HUES48 (cell line): Measurements from ENCODE around the gene GRIK4.

Experiments
- H3K27ac ChIP-seq: one replicate; pipeline ENCODE4 v1.7.0; 2013; ENCODE audit warnings: low read depth, low read length, inconsistent platforms
- H3K27me3 ChIP-seq: 2 replicates; pipeline ENCODE4 v1.6.1; 2013; ENCODE audit warnings: mild to moderate bottlenecking, low read length; ENCODE audit not compliant: control insufficient read depth, insufficient read depth
- H3K36me3 ChIP-seq: 2 replicates; pipeline ENCODE4 v1.6.1; 2013; ENCODE audit warnings: low read length; ENCODE audit not compliant: control insufficient read depth, insufficient read depth
- H3K4me1 ChIP-seq: 2 replicates; pipeline ENCODE4 v1.6.1; 2013; ENCODE audit warnings: mild to moderate bottlenecking, low read length; ENCODE audit not compliant: control insufficient read depth, insufficient read depth
- H3K4me3 ChIP-seq: 2 replicates; pipeline ENCODE4 v1.5.1; 2013; ENCODE audit warnings: mild to moderate bottlenecking, low read depth, low read length
- H3K9ac ChIP-seq: 2 replicates; pipeline ENCODE4 v1.6.1; 2013; ENCODE audit warnings: mild to moderate bottlenecking, low read depth, low read length, moderate library complexity
- H3K9me3 ChIP-seq: 2 replicates; pipeline ENCODE4 v1.6.1; 2013; ENCODE audit warnings: low read length; ENCODE audit not compliant: control insufficient read depth, insufficient read depth

The GRIK4 gene

DNA sequence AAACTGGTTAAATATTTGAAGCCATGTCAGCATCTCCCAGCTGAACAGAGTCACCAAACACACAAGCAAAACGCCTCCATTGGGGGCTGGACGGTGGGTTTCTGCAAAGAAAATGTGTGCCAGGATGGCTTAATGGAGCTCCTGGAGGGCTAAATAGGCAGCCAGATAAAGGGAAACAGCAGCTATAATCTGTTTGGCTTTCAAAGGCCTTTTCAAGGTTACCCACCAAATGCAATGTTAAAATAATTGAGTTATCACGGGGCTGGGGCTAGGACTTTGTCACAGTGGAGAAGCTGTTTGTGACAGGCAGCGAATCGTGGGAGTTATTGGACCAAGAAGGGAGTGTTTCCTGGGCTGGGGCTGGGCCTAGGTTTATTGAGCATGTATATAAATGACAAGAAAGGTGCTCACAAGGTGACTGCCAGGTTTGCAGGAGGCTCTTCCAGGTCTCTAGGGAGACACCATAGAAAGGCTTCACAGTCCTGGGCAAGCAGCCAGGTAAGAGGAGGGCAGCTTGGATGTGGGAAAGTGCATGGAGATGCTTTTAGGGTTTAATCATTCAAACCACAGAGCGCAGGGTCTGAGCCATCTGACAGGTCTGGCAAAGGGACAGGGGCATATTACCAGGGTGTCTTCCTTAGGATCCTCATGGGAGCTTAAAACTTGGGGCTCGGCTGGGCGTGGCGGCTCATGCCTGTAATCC, 28.3 kb downstream of the GRIK4 start:
- Histone ChIP-seq H3K36me3 (no peaks in the 10 kb centered on the region), H3K4me1 (no peaks in the 10 kb centered on the region), H3K27me3 (no peaks in the 10 kb centered on the region), H3K9me3 (no peaks in the 10 kb centered on the region), H3K4me3 (no peak overlapping the region), H3K27ac (no peak overlapping the region), H3K9ac (no peak overlapping the region)

DNA sequence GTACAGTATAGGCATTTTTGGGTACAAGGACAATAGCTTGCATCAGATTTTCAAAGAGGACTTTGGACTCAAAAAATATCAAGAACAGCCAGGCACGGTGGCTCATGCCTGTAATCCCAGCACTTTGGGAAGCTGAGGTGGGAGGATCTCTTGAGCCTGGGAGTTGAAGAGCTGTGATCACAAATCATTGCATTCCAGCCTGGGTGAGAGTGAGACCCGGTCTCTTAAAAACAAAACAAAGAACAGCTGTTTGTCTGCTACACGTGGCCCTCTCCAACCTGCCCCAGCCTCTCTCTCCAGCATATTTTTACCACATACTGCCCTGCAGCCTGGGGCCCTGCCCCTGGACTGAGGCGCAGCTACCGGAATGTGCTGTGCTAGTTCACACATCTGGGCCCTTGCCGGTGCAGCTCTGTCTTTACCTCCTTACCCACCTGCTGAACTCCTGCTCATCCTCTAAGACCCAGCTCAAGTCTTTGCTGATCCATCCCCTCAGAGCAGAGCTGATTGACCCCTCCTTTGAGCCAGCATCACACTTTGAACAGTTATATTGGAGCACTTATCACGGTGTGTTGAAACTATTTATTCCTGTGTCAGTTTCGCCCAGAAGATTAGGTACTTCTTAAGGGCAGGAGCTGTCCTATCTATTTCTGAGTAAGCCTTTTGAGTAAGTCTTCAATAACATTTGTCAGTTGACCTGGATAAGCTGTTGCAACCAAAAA, 29.4 kb downstream of the GRIK4 start:
- no peaks in the 10 kb centered on the region for H3K4me1 ChIP-seq
- no peak overlapping the region for H3K9ac ChIP-seq
- H3K9me3 ChIP-seq: no peaks in the 10 kb centered on the region
- H3K27me3 ChIP-seq: no peaks in the 10 kb centered on the region
- no peak overlapping the region for H3K27ac ChIP-seq
- no peaks in the 10 kb centered on the region for H3K36me3 ChIP-seq
- no peak overlapping the region for H3K4me3 ChIP-seq

DNA sequence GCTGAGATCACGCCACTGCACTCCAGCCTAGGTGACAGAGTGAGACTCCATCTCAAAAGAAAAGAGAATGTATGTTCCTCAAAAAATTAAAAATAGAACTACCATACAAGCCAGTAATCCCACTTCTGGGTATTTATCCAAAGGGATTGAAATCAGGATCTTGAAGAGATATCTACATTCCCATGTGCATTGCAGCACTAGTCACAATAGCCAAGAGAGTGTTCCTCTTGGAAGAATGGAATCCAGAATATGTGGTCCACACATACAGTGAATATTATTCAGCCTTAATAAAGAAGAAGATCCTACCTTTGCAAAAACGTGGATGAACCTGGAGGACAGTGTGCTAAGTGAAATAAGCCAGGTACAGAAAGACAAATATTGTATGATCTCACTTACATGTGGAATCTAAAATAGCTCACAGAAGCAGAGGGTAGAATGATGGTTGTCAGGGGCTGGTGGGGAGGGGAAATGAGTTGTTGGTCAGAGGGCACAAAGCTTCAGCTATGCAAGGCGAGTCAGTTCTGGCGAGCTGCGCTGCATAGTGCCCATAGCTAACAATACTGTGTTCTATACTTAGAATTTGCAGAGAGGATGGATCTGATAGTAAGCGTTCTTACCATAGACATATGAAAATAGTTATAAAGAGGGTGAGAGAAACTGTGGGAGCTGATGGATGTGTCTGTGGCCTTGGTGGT, 32.1 kb downstream of the GRIK4 start:
- Histone ChIP-seq H3K9ac (no peak overlapping the region), H3K27ac (no peak overlapping the region), H3K4me3 (no peak overlapping the region), H3K4me1 (peaks cover 8% of the 10 kb centered on the region), H3K36me3 (no peaks in the 10 kb centered on the region), H3K9me3 (no peaks in the 10 kb centered on the region), H3K27me3 (no peaks in the 10 kb centered on the region)

DNA sequence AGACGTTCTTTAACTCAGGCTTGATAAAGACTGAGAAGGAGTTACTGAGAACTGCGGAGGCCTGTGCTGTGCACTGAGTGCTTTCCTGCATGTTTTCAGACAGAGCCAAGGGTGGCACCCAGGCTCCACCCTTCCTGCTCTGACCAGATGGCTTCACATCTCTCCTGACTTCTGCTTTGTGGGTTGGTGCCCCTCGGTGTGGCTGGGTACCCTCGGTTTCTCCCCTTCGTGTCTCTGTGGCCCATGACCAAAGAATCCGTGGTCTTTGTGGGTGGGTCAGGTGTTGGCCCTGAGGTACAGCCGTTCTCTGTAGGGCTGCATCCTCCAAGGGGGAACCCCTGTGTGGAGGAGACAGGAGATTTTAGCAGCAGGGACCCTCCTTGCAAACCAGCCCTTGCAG, 34.3 kb downstream of the GRIK4 start:
- Histone ChIP-seq H3K9me3 (no peaks in the 10 kb centered on the region), H3K27ac (no peak overlapping the region), H3K27me3 (no peaks in the 10 kb centered on the region), H3K36me3 (no peaks in the 10 kb centered on the region), H3K4me3 (no peak overlapping the region), H3K9ac (no peak overlapping the region), H3K4me1 (peaks cover 14% of the 10 kb centered on the region)

DNA sequence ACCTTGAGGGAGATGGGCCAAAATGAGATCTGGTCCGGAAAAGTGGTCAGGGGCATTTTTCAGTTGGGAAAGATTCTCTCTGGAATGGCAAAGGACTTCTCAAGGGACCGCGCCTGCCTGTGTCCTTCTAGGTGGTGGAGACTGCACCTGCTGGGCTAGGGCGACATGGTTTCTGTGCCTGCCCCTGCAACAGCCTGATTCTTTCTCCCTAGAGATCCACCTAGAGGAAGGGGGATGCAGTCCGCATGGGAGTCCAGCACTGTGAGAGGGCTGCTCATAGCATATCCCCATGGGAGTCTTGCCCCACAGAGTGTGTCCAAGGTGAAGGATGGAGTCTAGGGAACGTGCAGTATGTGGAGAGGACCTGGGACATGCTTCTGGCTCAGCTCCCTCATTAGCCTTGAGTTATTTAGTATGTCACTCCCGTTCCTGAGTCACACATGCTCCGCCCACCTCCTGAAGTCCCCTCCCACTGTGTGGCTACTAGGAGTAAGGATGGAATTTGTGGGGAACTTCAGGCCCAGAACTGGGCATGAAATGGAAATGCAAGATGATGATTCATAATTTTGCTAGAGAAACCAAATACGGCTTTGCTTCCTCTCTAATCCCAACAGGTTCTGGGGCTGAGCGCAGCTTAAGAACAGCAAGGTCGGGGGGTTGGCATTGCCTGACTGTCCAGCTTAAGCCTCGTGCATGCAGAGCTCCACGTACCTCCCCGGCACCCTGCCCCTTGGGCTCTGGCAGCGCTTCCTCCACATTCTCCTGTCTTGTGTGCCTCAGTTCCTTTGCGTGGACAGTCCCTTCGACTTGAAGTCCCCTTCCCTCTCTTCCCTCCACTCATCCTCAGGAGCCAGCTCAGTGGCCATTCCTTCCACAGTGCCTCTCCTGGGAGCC, 35.0 kb downstream of the GRIK4 start:
- H3K4me3 ChIP-seq: no peak overlapping the region
- H3K27ac ChIP-seq: no peak overlapping the region
- H3K9ac ChIP-seq: no peak overlapping the region
- H3K4me1 ChIP-seq: peaks cover 14% of the 10 kb centered on the region
- no peaks in the 10 kb centered on the region for H3K9me3 ChIP-seq
- no peaks in the 10 kb centered on the region for H3K36me3 ChIP-seq
- no peaks in the 10 kb centered on the region for H3K27me3 ChIP-seq

DNA sequence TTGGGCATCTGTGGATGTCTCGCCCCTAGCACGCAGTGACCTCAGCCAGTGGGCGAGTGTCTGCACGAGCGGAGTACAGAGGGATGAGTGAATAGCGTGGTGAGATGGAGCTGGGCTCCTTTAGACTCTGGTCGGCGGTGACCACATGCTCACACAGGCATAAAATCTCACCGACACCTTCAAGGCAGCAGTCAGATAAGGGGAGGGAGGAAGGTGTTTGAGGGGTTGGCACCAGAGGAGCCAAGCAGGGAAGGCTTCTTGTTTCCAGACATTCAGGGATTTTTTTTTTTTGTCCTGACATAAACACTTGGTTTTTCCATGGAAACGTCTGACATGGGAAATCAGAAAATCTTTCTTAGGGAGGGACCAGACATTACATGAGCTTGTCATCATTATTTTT, 35.8 kb downstream of the GRIK4 start:
- Histone ChIP-seq H3K27ac (no peak overlapping the region), H3K4me1 (peaks cover 14% of the 10 kb centered on the region), H3K4me3 (no peak overlapping the region), H3K36me3 (no peaks in the 10 kb centered on the region), H3K27me3 (no peaks in the 10 kb centered on the region), H3K9me3 (no peaks in the 10 kb centered on the region), H3K9ac (no peak overlapping the region)

DNA sequence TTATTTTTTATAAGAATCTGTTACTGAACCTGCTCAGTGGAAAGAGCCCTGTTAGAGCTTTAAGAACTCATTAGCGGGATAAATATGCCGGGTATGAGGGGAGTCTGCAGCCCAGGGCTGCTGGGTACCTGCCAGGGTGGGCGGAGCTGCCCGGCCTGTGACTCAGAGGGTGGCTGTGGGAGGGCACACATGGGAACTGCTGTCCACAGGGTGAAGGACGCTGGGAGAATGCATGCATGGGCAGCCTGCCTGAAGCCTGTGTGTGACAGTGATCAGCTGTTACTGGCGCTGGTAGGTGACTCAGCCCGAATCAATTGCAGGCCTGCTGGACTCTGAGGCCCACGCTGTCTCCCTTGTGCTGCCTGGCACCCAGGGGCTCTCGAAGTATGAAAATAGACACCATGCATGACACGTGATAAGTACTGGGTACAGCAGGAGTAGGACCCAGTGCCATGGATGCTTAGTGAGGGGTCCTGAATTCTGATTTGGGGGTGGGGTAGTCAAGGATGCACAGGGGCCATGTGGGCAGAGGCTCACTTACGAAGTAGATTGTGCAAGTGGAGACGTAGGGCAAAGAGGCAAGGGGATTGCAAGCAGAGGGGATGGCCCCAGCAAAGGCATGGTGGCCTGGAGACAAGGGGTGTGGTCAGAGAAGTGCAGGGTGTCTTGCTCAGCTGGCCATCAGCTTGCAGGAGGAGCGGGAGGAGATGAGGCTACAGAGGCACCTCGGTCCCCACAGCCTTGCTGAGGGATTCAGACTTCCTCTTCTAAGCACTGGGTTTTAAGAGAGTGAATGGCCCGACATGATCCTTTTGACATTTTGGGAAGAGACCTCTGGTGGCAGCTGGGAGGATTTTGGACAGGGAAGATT, 36.5 kb downstream of the GRIK4 start:
- Histone ChIP-seq H3K9ac (no peak overlapping the region), H3K36me3 (no peaks in the 10 kb centered on the region), H3K9me3 (no peaks in the 10 kb centered on the region), H3K27me3 (no peaks in the 10 kb centered on the region), H3K27ac (no peak overlapping the region), H3K4me1 (peaks cover 14% of the 10 kb centered on the region), H3K4me3 (no peak overlapping the region)

DNA sequence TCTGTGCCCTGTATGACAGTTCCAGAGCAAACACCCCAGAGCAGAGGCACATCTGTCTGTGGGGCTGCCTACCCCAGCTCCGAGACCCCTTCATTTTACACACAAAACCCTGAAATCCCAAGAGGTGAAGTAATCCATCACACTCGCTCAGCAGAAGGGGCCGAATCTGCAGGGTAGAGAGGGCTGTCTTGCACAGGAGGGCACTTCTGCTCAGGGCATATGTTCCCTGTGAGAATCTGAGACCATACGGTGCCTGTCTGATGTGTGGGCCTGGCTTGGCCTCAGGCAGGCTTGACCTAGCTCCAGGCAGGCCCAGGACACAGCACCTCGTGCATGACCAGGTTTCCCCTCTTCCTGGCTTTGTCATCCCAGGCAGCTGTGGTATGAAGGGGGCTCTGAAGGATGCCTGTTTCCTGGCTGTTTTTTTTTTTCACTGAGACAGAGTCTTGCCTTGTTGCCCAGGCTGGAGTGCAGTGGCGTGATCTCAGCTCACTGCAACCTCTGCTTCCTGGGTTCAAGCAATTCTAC, 37.2 kb downstream of the GRIK4 start:
- H3K4me1 ChIP-seq: peaks cover 19% of the 10 kb centered on the region
- H3K9me3 ChIP-seq: no peaks in the 10 kb centered on the region
- no peak overlapping the region for H3K9ac ChIP-seq
- H3K27ac ChIP-seq: no peak overlapping the region
- H3K4me3 ChIP-seq: no peak overlapping the region
- H3K36me3 ChIP-seq: no peaks in the 10 kb centered on the region
- no peaks in the 10 kb centered on the region for H3K27me3 ChIP-seq

DNA sequence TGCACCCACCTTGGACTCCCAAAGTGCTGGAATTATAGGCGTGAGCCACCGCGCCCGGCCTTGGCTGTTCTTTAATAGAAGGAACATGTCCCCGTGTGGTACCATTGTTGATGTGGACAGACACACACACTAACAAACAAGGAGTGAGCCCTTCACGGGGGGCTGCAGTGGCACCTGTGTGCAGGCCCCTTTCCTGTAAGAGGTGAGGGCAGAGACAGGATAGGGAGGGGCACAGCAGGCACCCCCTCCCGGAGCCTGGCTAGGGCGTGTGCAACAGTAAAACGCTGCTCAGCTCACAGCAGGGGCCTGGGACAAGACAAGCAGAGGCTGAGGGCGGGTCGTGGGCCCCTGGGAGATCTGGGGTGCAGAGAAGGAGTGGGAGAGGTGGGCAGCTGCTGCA, 37.8 kb downstream of the GRIK4 start:
- no peaks in the 10 kb centered on the region for H3K36me3 ChIP-seq
- H3K27ac ChIP-seq: no peak overlapping the region
- no peaks in the 10 kb centered on the region for H3K9me3 ChIP-seq
- H3K27me3 ChIP-seq: no peaks in the 10 kb centered on the region
- no peak overlapping the region for H3K4me3 ChIP-seq
- H3K9ac ChIP-seq: no peak overlapping the region
- H3K4me1 ChIP-seq: peaks cover 19% of the 10 kb centered on the region

DNA sequence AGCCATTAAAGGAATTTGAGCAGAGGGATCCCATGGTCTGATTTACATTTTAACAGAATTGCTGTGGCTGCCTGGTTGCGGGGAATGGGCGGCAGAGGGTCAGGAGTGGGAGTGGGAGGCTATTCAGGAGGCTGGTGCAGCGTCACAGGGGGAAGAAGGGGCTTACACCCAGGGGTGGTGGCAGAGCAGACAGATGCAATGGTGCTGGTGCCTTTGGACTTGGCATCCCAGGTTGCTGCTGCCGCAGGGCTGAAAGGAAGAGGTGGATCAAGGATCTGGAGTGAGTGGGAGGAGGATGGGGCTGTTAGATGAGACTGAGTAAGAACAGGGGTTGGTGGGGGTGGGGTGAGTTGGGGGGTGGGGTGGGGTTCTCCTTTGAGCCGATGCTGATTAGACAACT, 38.5 kb downstream of the GRIK4 start:
- Histone ChIP-seq H3K4me3 (no peak overlapping the region), H3K9ac (no peak overlapping the region), H3K36me3 (no peaks in the 10 kb centered on the region), H3K27me3 (no peaks in the 10 kb centered on the region), H3K9me3 (no peaks in the 10 kb centered on the region), H3K27ac (no peak overlapping the region), H3K4me1 (peaks cover 23% of the 10 kb centered on the region)
